K562 (cell line): ENCODE measurements around the gene SFR1. TPM values are rescaled to one million over a fixed set of nuclear protein-coding genes. Genes with fewer than 3 reads are reported as not detected.

Experiments
- ATAC-seq: fragments of 200-7000 bp; cut with Tn5 transposase; 3 replicates; pipeline ENCODE4 v1.9.1; 2020; ENCODE audit warnings: moderate library complexity
- BruUV-seq: library from RNA; stranded (reverse); fragments of 400-500 nt; replicated peaks from 2 replicates; lab custom pipeline; 2021; lab: Mats Ljungman, UMichigan
- CTCF ChIA-PET: fragments of 300-600 bp; formaldehyde crosslinking; extraction: SDS; loops from one replicate; lab custom pipeline; 2021; ENCODE audit warnings: low intra/inter-chr PET ratio; lab: Yijun Ruan, JAX
- POLR2A ChIA-PET: fragments of 300-600, 350-650 bp; sonication (Branson Sonifier 250); formaldehyde crosslinking; extraction: SDS; loops from one replicate; lab custom pipeline; 2021; ENCODE audit warnings: antibody characterized with exemption, inconsistent platforms; lab: Yijun Ruan, JAX
- DNase-seq, 4 experiments: peaks; one replicate each; pipeline versions ENCODE4 v3.0.0 to v3.0.0-alpha.2; 2011 to 2018; ENCODE audit warnings: low spot score in 3 of 4, mixed read lengths in 3 of 4; ENCODE audit errors: extremely low read depth in 1 of 4
- FAIRE-seq: peaks from 2 replicates; lab custom pipeline; 2011; peaks lifted over from hg19 to GRCh38; lab: Jason Lieb, UNC
- H2AFZ ChIP-seq: 2 replicates; pipeline ENCODE4 v1.6.0; 2011; ENCODE audit warnings: low read depth, low read length, control low read depth, inconsistent platforms
- H3K27ac ChIP-seq: fragments of 200-600 bp; 3 replicates; pipeline ENCODE4 v1.8.0; 2011; ENCODE audit warnings: low read depth, mild to moderate bottlenecking, control low read depth, inconsistent platforms, low read length, moderate library complexity, mixed read lengths; ENCODE audit errors: extremely low read depth
- H3K27me3 ChIP-seq, 2 experiments: fragments of 300-600 bp in 1 of 2; 2 replicates in 1 of 2; 3 replicates in 1 of 2; pipeline versions ENCODE4 v1.6.0 to v1.8.0; 2011; ENCODE audit warnings: inconsistent platforms in 2 of 2, low read length in 2 of 2, mild to moderate bottlenecking in 1 of 2, mixed read lengths in 1 of 2, moderate library complexity in 1 of 2; ENCODE audit not compliant: control insufficient read depth in 2 of 2, insufficient read depth in 2 of 2
- H3K36me3 ChIP-seq: fragments of 300-600 bp; 3 replicates; pipeline ENCODE4 v1.8.0; 2011; ENCODE audit warnings: mild to moderate bottlenecking, low read length, inconsistent platforms; ENCODE audit not compliant: control insufficient read depth, insufficient read depth
- H3K4me1 ChIP-seq, 2 experiments: fragments of 200-600 bp in 1 of 2; replicated peaks in 1 of 2; 2 replicates in 1 of 2; 3 replicates in 1 of 2; pipeline versions ENCODE4 v1.5.1 to v1.8.0; 2011; ENCODE audit warnings: inconsistent platforms in 2 of 2, low read length in 2 of 2, mild to moderate bottlenecking in 1 of 2, mixed read lengths in 1 of 2, moderate library complexity in 1 of 2; ENCODE audit not compliant: control insufficient read depth in 2 of 2, insufficient read depth in 2 of 2
- H3K4me2 ChIP-seq: 2 replicates; pipeline ENCODE4 v1.6.1; 2011; ENCODE audit warnings: low read length, control low read depth, inconsistent platforms, mixed read lengths; ENCODE audit not compliant: insufficient read depth
- H3K4me3 ChIP-seq: fragments of 200-600 bp; sonication (generic), shearing (Covaris generic); 2 replicates; pipeline ENCODE4 v1.5.1; 2016; ENCODE audit warnings: control low read depth, inconsistent platforms
- H3K79me2 ChIP-seq: fragments of 200-600 bp; 3 replicates; pipeline ENCODE4 v1.8.0; 2011; ENCODE audit warnings: low read length, inconsistent platforms; ENCODE audit not compliant: control insufficient read depth, insufficient read depth
- H3K9ac ChIP-seq, 2 experiments: 2 replicates each; pipeline versions ENCODE4 v1.6.0 to v1.6.1; 2011; ENCODE audit warnings: low read depth in 2 of 2, low read length in 2 of 2, control low read depth in 1 of 2, inconsistent platforms in 1 of 2, mild to moderate bottlenecking in 1 of 2, mixed read lengths in 1 of 2; ENCODE audit not compliant: insufficient read depth in 1 of 2
- H3K9me1 ChIP-seq: one replicate; pipeline ENCODE4 v1.6.0; 2011; ENCODE audit warnings: inconsistent platforms, mild to moderate bottlenecking, low read length, moderate library complexity; ENCODE audit not compliant: control insufficient read depth, insufficient read depth
- H3K9me3 ChIP-seq: replicated peaks from 2 replicates; pipeline ENCODE4 v1.5.1; 2011; ENCODE audit warnings: low read depth, low read length, inconsistent platforms; ENCODE audit not compliant: control insufficient read depth, insufficient read depth
- H4K20me1 ChIP-seq: replicated peaks from 2 replicates; pipeline ENCODE4 v1.6.1; 2011; ENCODE audit warnings: low read length, inconsistent platforms, mixed read lengths; ENCODE audit not compliant: control insufficient read depth, insufficient read depth
- AFF1 ChIP-seq, 2 experiments: fragments of 450-650 bp; IDR thresholded peaks; 2 replicates each; pipeline ENCODE4 v1.6.1; 2018; ENCODE audit warnings: mild to moderate bottlenecking in 2 of 2, low read depth in 1 of 2; ENCODE audit not compliant: partially characterized antibody in 2 of 2
- ASH1L ChIP-seq: fragments of 450-650 bp; IDR thresholded peaks from 2 replicates; pipeline ENCODE4 v1.6.1; 2018; ENCODE audit warnings: borderline replicate concordance, mild to moderate bottlenecking, low read depth; ENCODE audit not compliant: partially characterized antibody
- CEBPG ChIP-seq, 3 experiments: fragments of 200-800 bp in 1 of 3; sonication (Bioruptor generic) in 1 of 3; sonication (generic) in 1 of 3; formaldehyde crosslinking in 1 of 3; IDR thresholded peaks in 2 of 3; conservative IDR thresholded peaks in 1 of 3; 2 replicates each; pipeline versions ENCODE4 v1.6.1 to v1.8.0; 2016 to 2022; ENCODE audit warnings: missing compliant biosample characterization in 2 of 3, missing genetic modification characterization in 2 of 3, mild to moderate bottlenecking in 1 of 3, missing genetic modification reagents in 1 of 3
- ERF ChIP-seq: fragments of 450-650 bp; formaldehyde crosslinking; IDR thresholded peaks from 2 replicates; pipeline ENCODE4 v1.4.0; 2020; ENCODE audit warnings: mild to moderate bottlenecking, mixed read lengths
- MTA1 ChIP-seq: fragments of 450-650 bp; IDR thresholded peaks from 2 replicates; pipeline ENCODE4 v1.6.1; 2017; ENCODE audit warnings: borderline replicate concordance
- NR2C1 ChIP-seq, 2 experiments: fragments of 450-650 bp; IDR thresholded peaks; 2 replicates each; pipeline ENCODE4 v1.6.1; 2017; ENCODE audit warnings: mild to moderate bottlenecking in 2 of 2, antibody characterized with exemption in 1 of 2, inconsistent platforms in 1 of 2, missing compliant biosample characterization in 1 of 2, missing genetic modification characterization in 1 of 2
- SRSF7 ChIP-seq: fragments of 200-400 bp; formaldehyde crosslinking; optimal IDR thresholded peaks from 2 replicates; pipeline ENCODE3; 2017; ENCODE audit warnings: mild to moderate bottlenecking, low read depth, low read length
- ZFP91 ChIP-seq: sonication (generic); formaldehyde crosslinking; IDR thresholded peaks from 2 replicates; pipeline ENCODE4 v1.8.0; 2022; ENCODE audit warnings: mild to moderate bottlenecking, missing genetic modification reagents
- WGBS: fragments of 100-300 bp; shearing (Covaris generic); methylation state at CpG from one replicate; pipeline ENCODE4 v1.1.6; 2016; ENCODE audit warnings: low coverage, mixed read lengths; ENCODE audit not compliant: insufficient coverage; ENCODE audit errors: missing lambda C conversion rate; 5-methylcytosine and 5-hydroxymethylcytosine counted together
- in situ Hi-C: fragments of 300-500 bp; cut with MboI; formaldehyde crosslinking; loops from 4 replicates; pipeline ENCODE4 v1.15.0; 2018; ENCODE audit warnings: inconsistent platforms, mixed read lengths
- intact Hi-C: fragments of 100-400 bp; cut with micrococcal nuclease; formaldehyde crosslinking; loops from 2 replicates; pipeline ENCODE4 v1.14.2; 2022
- polyA plus RNA-seq, 8 experiments: library from polyadenylated mRNA; depleted of rRNA in 4 of 8; stranded (reverse) in 5 of 8; unstranded in 3 of 8; fragments of >200 nt; fragmentation: Nextera tagmentation in 2 of 8; fragmentation: Illumina TruSeq in 1 of 8; extraction: Ambion mirVana in 2 of 8; extraction: Trizol in 1 of 8; gene quantifications; 2 replicates each; pipeline versions ENCODE4 v1.2.1 to v1.2.3, GENCODE V29; 2011 to 2014; ENCODE audit warnings: inconsistent platforms in 1 of 8, missing spikeins in 1 of 8
- total RNA-seq, 7 experiments: library from RNA; depleted of rRNA in 6 of 7; stranded (reverse); fragments of >200 nt in 6 of 7; fragmentation: Illumina TruSeq in 2 of 7; extraction: Trizol in 2 of 7; gene quantifications; 2 replicates each; pipeline versions ENCODE4 v1.2.1 to v1.2.3, GENCODE V29; 2011 to 2021; ENCODE audit warnings: low replicate concordance in 1 of 7

The SFR1 gene
- total and polyA plus RNA-seq, 9 of the 15 experiments (the other 6 are each of a cell fraction or from before 2014, with no cell fraction given) = 4.3 to 18.7 (median 9.1) TPM

- H3K4me3 ChIP-seq = no peak overlapping the region
- no peaks in the 10 kb centered on the region for H3K4me1 ChIP-seq
- no peak overlapping the region for H3K27ac ChIP-seq
- no peaks in the 10 kb centered on the region for H3K9me1 ChIP-seq
- H3K4me2 ChIP-seq = no peak overlapping the region
- intact Hi-C loops (no loop called here), in situ Hi-C loops (no loop called here)
- DNase-seq = no peak
- TF ChIP-seq CEBPG (CRISPR knock-in tag; IDR thresholded peaks at IDR 0.05) (no peak), CEBPG (tag; conservative IDR thresholded peaks at IDR 0.05 in 1 of 2, IDR thresholded peaks at IDR 0.05 in 1 of 2) (peak; percentile 56 to 65), MTA1 (no peak), SRSF7 (no peak), ERF (CRISPR knock-in tag) (no peak)
- no peak for ATAC-seq
- POLR2A ChIA-PET = no interaction called here
- H4K20me1 ChIP-seq = no peaks in the 10 kb centered on the region
- no peak overlapping the region for H3K9ac ChIP-seq
- no peaks in the 10 kb centered on the region; the same call in none of the 2 replicates for H3K9me3 ChIP-seq
- no peaks in the 10 kb centered on the region for H3K27me3 ChIP-seq
- no peak overlapping the region for H2AFZ ChIP-seq
- no peaks in the 10 kb centered on the region for H3K36me3 ChIP-seq
- no peaks in the 10 kb centered on the region for H3K79me2 ChIP-seq
- 6% methylated on average over 4 of the region's 4 CpGs for WGBS
- no peak for FAIRE-seq
- CTCF ChIA-PET = no interaction called here
- BruUV-seq = no TSS peak
These were observed 23.5 kb upstream of the SFR1 start for GRCh38 chr10:104098358-104098925.

- Histone ChIP-seq H3K9me1 (no peaks in the 10 kb centered on the region), H3K9me3 (no peaks in the 10 kb centered on the region; the same call in none of the 2 replicates), H3K4me3 (no peak overlapping the region), H3K79me2 (no peaks in the 10 kb centered on the region), H4K20me1 (no peaks in the 10 kb centered on the region), H3K4me2 (no peak overlapping the region), H3K27ac (no peak overlapping the region), H3K4me1 (no peaks in the 10 kb centered on the region), H2AFZ (no peak overlapping the region), H3K36me3 (no peaks in the 10 kb centered on the region), H3K27me3 (no peaks in the 10 kb centered on the region), H3K9ac (no peak overlapping the region)
- DNase-seq (no peak), ATAC-seq (no peak), FAIRE-seq (no peak)
- ChIA-PET CTCF (no interaction called here), POLR2A (interaction anchor here (0.7 kb wide), 1 partner anchor 9 kb away, joined by 3 read pairs; no protein-coding TSS in a partner anchor)
- intact Hi-C loops = no loop called here
- WGBS = 0% methylated on average over 3 of the region's 3 CpGs
- in situ Hi-C loops = no loop called here
- no TSS peak for BruUV-seq
- TF ChIP-seq NR2C1 (IDR thresholded peaks at IDR 0.05) (no peak), NR2C1 (tag; IDR thresholded peaks at IDR 0.05) (no peak), ZFP91 (CRISPR knock-in tag) (no peak), ASH1L (no peak), AFF1 (IDR thresholded peaks at IDR 0.05; ENCODE audit: low read depth in 1 of 2, partially characterized antibody in 2 of 2) (no peak), SRSF7 (no peak)
These were observed 22.7 kb upstream of the SFR1 start for GRCh38 chr10:104099269-104099668.
